ENCODE measurements around the gene SPOP.

The SPOP gene

DNA sequence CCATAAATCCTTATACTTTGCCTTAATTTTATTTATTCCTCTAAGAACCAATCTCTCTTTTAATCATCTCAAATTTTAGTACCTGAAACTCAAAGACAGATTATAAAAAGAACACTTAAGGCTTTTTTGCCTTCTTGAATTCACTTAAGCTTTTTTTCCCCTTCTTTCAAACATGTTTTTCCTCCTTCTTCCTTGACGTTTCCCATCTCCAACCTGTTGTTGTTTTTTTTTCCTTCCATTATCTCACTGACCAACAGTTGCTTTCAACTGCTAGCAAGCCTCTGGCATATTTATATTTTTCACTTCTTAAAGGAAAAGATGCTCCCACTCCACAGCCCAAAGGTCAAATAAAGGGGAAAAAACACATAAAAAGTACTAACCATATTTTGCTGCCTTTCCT is 32.2 kb downstream of the SPOP start:
- Histone ChIP-seq H3K27me3 (ENCODE audit: insufficient read depth, low read depth) (no peaks in the 10 kb centered on the region), H4K20me1 (ENCODE audit: insufficient read depth) (no peaks in the 10 kb centered on the region), H3K4me3 (IDR thresholded peaks at IDR 0.05; ENCODE audit: insufficient read depth, low read depth, low read length) (no peak overlapping the region), H3K79me2 (ENCODE audit: insufficient read depth, low read depth) (peaks cover 59% of the 10 kb centered on the region; the same call in 1 of the 2 replicates), H3K4me2 (peak overlapping the region; percentile 95), H3K9ac (peak overlapping the region; percentile 43), H3K36me3 (ENCODE audit: insufficient read depth) (no peaks in the 10 kb centered on the region), H2AFZ (ENCODE audit: low read depth) (peak overlapping the region; percentile 39; the same call in 1 of the 2 replicates), H3K27ac (peak overlapping the region; percentile 79), H3K4me1 (ENCODE audit: low read depth, poor library complexity, severe bottlenecking) (peaks cover 58% of the 10 kb centered on the region)
- no peak for TF ChIP-seq CTCF (conservative IDR thresholded peaks at IDR 0.05; ENCODE audit: low read depth, low read length)

DNA sequence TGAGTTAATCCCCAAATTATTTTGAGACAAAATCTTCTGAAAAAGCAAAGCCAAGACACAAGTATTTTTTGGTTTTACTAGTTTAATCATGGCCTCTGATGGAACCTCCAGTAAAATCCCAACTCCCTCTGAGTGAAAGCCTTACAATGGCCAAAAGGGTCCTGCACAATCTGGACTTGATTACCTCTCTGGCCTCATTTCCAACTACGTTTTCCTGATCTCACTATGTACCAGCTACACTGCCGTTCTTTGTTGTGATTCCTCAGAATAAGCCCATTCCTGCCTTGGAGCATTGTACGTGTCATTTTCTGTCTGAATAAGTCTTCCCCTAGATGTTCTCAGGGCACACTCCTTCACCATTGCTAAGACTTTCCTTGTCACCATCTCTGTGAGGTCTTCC is 37.3 kb downstream of the SPOP start:
- Histone ChIP-seq H3K27ac (no peak overlapping the region), H3K36me3 (ENCODE audit: insufficient read depth) (no peaks in the 10 kb centered on the region), H3K27me3 (ENCODE audit: insufficient read depth, low read depth) (no peaks in the 10 kb centered on the region), H2AFZ (ENCODE audit: low read depth) (no peak overlapping the region), H3K9ac (no peak overlapping the region), H4K20me1 (ENCODE audit: insufficient read depth) (no peaks in the 10 kb centered on the region), H3K4me3 (IDR thresholded peaks at IDR 0.05; ENCODE audit: insufficient read depth, low read depth, low read length) (no peak overlapping the region), H3K4me2 (no peak overlapping the region), H3K4me1 (ENCODE audit: low read depth, poor library complexity, severe bottlenecking) (peaks cover 21% of the 10 kb centered on the region), H3K79me2 (ENCODE audit: insufficient read depth, low read depth) (peaks cover 53% of the 10 kb centered on the region; the same call in 1 of the 2 replicates)
- no peak for TF ChIP-seq CTCF (conservative IDR thresholded peaks at IDR 0.05; ENCODE audit: low read depth, low read length)

DNA sequence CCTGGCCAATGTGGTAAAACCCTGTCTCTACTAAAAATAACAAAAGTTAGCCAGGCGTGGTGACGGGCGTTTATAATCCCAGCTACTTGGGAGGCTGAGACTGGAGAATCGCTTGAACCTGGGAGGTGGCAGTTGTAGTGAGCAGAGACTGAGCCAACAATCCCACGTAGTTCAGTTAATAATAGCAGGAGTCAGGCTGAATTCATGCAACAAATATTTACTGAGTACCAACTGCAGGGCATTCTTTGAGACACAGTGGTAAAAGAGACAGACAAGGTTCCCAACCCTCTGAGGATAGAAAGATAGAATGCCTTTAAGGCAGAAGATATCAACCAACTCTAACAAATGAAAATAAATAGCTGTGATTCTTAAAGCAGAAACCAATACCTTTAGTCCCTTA is 39.1 kb downstream of the SPOP start:
- Histone ChIP-seq H3K27me3 (ENCODE audit: insufficient read depth, low read depth) (no peaks in the 10 kb centered on the region), H4K20me1 (ENCODE audit: insufficient read depth) (no peaks in the 10 kb centered on the region), H3K27ac (no peak overlapping the region), H3K4me1 (ENCODE audit: low read depth, poor library complexity, severe bottlenecking) (peaks cover 4% of the 10 kb centered on the region), H3K9ac (no peak overlapping the region), H3K4me2 (no peak overlapping the region), H3K36me3 (ENCODE audit: insufficient read depth) (no peaks in the 10 kb centered on the region), H2AFZ (ENCODE audit: low read depth) (no peak overlapping the region), H3K79me2 (ENCODE audit: insufficient read depth, low read depth) (peaks cover 37% of the 10 kb centered on the region; the same call in 1 of the 2 replicates), H3K4me3 (IDR thresholded peaks at IDR 0.05; ENCODE audit: insufficient read depth, low read depth, low read length) (no peak overlapping the region)
- TF ChIP-seq CTCF (conservative IDR thresholded peaks at IDR 0.05; ENCODE audit: low read depth, low read length), result no peak

DNA sequence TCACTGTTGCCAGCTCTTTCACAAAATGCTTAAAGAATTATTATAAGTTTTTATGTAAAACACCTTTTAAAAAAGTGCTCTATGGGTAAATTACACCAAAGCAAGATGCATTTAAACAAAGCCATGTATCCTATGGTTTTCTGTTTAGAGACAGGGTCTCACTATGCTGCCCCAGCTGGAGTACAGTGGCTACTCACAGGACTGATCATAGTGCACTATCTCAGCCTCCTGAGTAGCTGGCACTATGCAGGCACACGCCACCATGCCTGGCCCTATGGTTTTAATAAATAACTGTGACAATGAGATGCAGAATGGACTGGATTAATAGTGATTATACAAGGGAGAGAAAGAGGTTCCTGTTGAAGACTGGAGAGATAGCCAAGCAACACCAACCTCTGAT is 40.2 kb downstream of the SPOP start:
- Histone ChIP-seq H3K9ac (no peak overlapping the region), H3K36me3 (ENCODE audit: insufficient read depth) (no peaks in the 10 kb centered on the region), H3K4me2 (no peak overlapping the region), H3K4me3 (IDR thresholded peaks at IDR 0.05; ENCODE audit: insufficient read depth, low read depth, low read length) (no peak overlapping the region), H4K20me1 (ENCODE audit: insufficient read depth) (no peaks in the 10 kb centered on the region), H3K27ac (no peak overlapping the region), H3K79me2 (ENCODE audit: insufficient read depth, low read depth) (peaks cover 29% of the 10 kb centered on the region; the same call in 1 of the 2 replicates), H3K4me1 (ENCODE audit: low read depth, poor library complexity, severe bottlenecking) (peaks cover 3% of the 10 kb centered on the region), H3K27me3 (ENCODE audit: insufficient read depth, low read depth) (no peaks in the 10 kb centered on the region), H2AFZ (ENCODE audit: low read depth) (no peak overlapping the region)
- no peak for TF ChIP-seq CTCF (conservative IDR thresholded peaks at IDR 0.05; ENCODE audit: low read depth, low read length)

All from KMS-11 (cell line).